Activated CD4-positive, alpha-beta T cell treated with anti-CD3 and anti-CD28 coated beads, Interleukin-2, amount 50 U/mL, for 4 hours (primary cell): ENCODE measurements around the gene XRCC3.
"Not testable (repeated sequence)": the region's sequence is repeated elsewhere in the genome, so short reads cannot be mapped to it uniquely, and the experiment has no call there.

Experiments used
- DNase-seq, 2 experiments: peaks; one replicate each; pipeline ENCODE4 v3.0.0-alpha.2; 2020

Gene XRCC3

GRCh38 chr14:103659631-103660030 lies 55.6 kb downstream of the XRCC3 start:
- no peak for DNase-seq

DNA sequence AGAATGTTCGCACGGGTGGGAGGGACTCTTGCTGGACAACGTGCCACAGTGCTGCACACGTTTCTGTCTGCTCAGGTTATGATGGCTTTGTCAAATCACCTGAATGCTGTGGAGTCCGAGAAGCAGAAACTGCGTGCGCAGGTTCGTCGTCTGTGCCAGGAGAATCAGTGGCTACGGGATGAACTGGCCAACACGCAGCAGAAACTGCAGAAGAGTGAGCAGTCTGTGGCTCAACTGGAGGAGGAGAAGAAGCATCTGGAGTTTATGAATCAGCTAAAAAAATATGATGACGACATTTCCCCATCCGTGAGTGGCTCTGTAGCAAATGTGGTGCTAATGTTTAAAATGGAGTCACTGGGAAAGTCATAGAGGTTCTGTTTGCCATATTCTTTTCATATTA lies 57.8 kb downstream of the XRCC3 start:
- DNase-seq, result no peak

GRCh38 chr14:103656756-103657133 lies 58.5 kb downstream of the XRCC3 start:
- no peak for DNase-seq

DNA sequence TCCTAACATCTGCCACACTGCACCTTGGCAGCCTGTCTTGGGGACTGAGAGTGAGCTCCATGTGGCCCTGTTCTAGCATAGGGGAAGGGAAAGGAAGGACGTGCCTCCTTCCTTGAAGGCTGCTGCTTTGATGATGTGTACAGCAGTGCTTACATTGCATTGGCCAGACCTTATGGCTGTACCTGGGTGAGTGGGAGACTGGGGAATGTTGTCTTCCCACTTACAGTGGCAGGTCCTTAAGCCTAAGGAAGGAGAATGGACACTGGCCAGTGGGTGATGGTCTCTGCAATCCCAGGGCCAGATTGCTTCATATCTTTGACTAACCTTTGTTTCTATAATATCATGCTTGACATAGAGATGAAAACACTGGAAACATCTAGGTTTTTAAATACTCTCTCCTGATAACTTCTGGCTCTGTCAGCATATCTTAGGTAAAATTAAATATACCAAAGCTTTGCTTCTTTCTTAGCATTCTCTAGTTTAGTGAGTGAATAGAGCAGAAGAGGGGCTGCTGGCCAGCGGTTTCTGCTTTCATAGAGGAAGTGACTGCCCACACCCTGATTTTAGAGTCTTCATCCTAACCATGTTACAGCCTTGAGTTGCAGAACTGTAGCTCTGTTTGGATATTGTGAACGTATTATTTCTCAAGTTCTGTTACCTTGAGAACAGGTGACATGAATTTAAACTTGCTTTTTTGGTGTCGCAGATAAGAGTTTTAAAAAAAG lies 59.1 kb downstream of the XRCC3 start:
- DNase-seq, result no peak

DNA sequence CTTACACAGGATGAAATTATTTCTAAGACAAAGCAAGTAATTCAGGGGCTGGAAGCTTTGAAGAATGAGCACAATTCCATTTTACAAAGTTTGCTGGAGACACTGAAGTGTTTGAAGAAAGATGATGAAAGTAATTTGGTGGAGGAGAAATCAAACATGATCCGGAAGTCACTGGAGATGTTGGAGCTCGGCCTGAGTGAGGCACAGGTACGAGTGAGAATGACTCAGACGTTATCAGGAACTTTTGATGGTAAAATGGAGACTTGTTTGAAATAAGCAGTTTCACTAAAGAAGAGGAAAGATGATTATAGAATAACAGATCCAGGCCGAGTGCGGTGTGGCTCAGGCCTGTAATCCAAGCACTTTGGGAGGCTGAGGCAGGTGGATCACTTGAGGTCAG lies 60.6 kb downstream of the XRCC3 start:
- DNase-seq, result no peak

DNA sequence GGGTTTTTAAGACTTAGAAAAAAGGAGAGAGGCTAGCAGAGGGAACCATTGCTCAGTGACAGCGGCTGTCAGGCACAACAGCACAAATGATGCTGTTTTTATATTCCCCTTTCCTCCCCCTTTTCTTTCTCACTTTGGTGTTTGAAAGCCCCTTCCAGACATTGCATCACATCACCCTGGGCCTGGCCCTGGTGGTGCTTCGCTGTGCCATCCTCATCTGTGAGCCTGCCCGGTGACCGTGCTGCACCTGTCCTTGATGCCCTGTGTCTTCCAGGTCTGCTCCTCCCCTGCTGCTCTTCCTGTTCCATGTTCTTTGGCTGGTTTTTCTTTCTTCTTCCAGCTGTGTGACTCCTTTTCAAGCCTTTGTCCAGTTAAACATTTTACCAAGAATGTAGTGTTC lies 61.4 kb downstream of the XRCC3 start:
- no peak for DNase-seq

DNA sequence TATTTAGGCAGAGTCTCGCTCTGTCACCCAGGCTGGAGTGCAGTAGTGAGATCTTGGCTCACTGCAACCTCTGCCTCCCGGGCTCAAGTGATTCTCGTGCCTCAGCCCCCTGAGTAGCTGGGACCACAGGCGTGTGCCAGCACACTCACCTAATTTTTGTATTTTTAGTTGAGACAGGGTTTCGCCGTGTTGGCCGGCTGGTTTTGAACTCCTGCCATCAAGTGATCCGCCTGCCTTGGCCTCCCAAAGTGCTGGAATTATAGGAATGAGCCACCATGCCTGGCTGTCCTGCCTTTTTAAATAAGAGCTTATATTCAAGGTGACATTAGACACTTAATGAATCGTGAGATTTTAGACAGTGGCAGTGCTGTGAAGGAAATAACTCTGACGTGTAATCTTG lies 61.9 kb downstream of the XRCC3 start:
- DNase-seq, result not testable (repeated sequence)

GRCh38 chr14:103652806-103653205 lies 62.4 kb downstream of the XRCC3 start:
- no peak for DNase-seq

GRCh38 chr14:103651585-103651984 lies 63.7 kb downstream of the XRCC3 start:
- DNase-seq, result no peak

- no peak for DNase-seq
These were observed 65.0 kb downstream of the XRCC3 start for GRCh38 chr14:103650213-103650612.

DNA sequence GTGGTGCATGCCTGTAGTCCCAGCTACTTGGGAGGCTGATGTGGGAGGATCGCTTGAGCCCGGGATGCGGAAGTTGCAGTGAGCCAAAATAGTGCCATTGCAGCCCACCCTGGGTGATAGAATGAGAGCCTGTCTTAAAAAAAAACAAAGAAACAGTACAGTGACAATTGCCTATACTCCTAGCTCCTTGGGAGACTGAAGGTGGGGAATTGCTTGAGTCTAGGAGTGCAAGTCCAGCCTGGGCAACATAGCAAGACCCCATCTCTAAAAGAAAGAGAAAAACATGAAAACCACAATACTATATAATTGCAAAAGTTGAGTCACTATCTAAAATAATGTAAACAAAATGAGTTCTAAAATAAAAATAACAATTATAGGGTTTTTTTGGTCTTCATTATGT lies 66.2 kb downstream of the XRCC3 start:
- no peak for DNase-seq
